ENCODE data around the gene SNRPB. TPM values are rescaled to one million over a fixed set of nuclear protein-coding genes. Genes with fewer than 3 reads are reported as not detected.

Gene SNRPB
- 495 and 551 TPM in 2 replicates for total RNA-seq

DNA sequence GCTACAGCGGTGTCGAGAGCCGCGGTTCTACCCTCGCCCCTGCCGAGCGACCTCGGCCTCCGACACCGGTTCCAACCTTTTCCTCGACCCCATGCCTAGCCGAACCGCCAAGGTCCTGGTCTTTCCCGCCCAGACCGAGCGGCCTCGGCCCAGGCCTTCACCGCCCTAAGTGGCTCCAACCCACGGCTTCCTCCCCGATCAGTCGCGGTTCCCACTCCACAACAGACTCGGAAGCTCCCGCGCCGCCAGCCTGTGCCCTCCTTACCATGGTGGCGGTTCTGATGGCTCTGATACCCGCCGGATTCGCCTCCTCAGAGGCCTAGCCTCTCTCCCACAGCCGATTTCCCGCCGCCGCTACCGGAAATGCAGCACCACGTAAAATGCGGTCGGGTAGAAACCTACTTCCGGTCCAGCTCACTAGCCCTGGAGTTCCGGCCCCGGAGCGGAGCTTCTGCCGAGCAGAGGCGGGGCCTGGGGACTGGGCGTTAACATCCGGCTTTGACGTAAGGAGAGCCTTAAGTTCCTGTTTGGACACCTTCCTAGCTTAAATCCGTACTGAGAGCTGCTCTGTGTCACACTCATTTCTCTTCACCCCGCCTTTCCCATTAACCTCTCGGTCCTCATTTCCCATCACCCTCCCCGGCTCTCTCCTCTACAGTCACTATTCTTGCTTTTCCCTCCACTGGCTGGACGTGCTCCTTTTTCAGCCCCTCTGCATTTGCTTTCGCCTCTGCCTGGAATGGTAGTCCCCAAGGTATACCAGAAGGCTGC, at the start of gene SNRPB:
Gene SNRPB (minus strand): TSS at position 367 of the 771 bp plus-strand sequence. CDS start 99 bp downstream, at position 268.

GRCh38 chr20:2508631-2509467, 38.3 kb upstream of the SNRPB start, which contains the start of gene ZNF343:
TSS of gene ZNF343 (minus strand) at chr20:2508915. CDS start at chr20:2493895, 15,020 bp downstream.

Other genes with a start within 250 kb of the SNRPB start
- 0.14 and 0.35 TPM in 2 replicates for gene TGM3, start 174.8 kb downstream of the SNRPB start, total RNA-seq
- gene TGM6, start 89.9 kb downstream of the SNRPB start, total RNA-seq = not detected in 2 replicates
- 8.0 and 9.3 TPM in 2 replicates for gene ZNF343, start 38.1 kb upstream of the SNRPB start, total RNA-seq
- gene TMC2, start 65.8 kb upstream of the SNRPB start, total RNA-seq = not detected in 2 replicates
- 157 and 166 TPM in 2 replicates for gene NOP56, start 181.8 kb upstream of the SNRPB start, total RNA-seq
- 116 and 122 TPM in 2 replicates for gene IDH3B, start 193.4 kb upstream of the SNRPB start, total RNA-seq
- 0.21 TPM in 1 of 2 replicates, not detected in the other for gene EBF4, start 222.0 kb upstream of the SNRPB start, total RNA-seq